ENCODE results near the gene CHMP6.

The CHMP6 gene

GRCh38 chr17:80956321-80957190 is 35.1 kb upstream of the CHMP6 start:
- DNase-seq (ENCODE audit: low read depth in 2 of 2), result no peak

- no peak for DNase-seq (ENCODE audit: low read depth in 2 of 2)
Observed at GRCh38 chr17:80957461-80957941, 34.1 kb upstream of the CHMP6 start.

- DNase-seq (ENCODE audit: low read depth in 2 of 2), result no peak
Observed at GRCh38 chr17:80959330-80960036, 32.2 kb upstream of the CHMP6 start.

- no peak for DNase-seq (ENCODE audit: low read depth in 2 of 2)
Observed at GRCh38 chr17:80960037-80960796, 31.4 kb upstream of the CHMP6 start.

- DNase-seq (ENCODE audit: low read depth in 2 of 2), result no peak
Observed at GRCh38 chr17:80960797-80961452, 30.7 kb upstream of the CHMP6 start.

- DNase-seq (ENCODE audit: low read depth in 2 of 2), result no peak
Observed at GRCh38 chr17:80961541-80962330, 29.9 kb upstream of the CHMP6 start.

- no peak for DNase-seq (ENCODE audit: low read depth in 2 of 2)
Observed at GRCh38 chr17:80962356-80963329, 29.0 kb upstream of the CHMP6 start.

GRCh38 chr17:80963812-80964543 is 27.7 kb upstream of the CHMP6 start:
- DNase-seq (ENCODE audit: low read depth in 2 of 2), result no peak

- DNase-seq (ENCODE audit: low read depth in 2 of 2), result no peak
Observed at GRCh38 chr17:80964544-80964856, 27.1 kb upstream of the CHMP6 start.

- no peak for DNase-seq (ENCODE audit: low read depth in 2 of 2)
Observed at GRCh38 chr17:80964859-80965580, 26.6 kb upstream of the CHMP6 start.

- DNase-seq (ENCODE audit: low read depth in 2 of 2), result no peak
Observed at GRCh38 chr17:80965606-80966005, 26.0 kb upstream of the CHMP6 start.

- DNase-seq (ENCODE audit: low read depth in 2 of 2), result no peak
Observed at GRCh38 chr17:80967404-80967872, 24.2 kb upstream of the CHMP6 start.

GRCh38 chr17:80968602-80969029 is 23.0 kb upstream of the CHMP6 start:
- DNase-seq (ENCODE audit: low read depth in 2 of 2), result no peak

- no peak for DNase-seq (ENCODE audit: low read depth in 2 of 2)
Observed at GRCh38 chr17:80969030-80969673, 22.5 kb upstream of the CHMP6 start.

- no peak for DNase-seq (ENCODE audit: low read depth in 2 of 2)
Observed at GRCh38 chr17:80969674-80970043, 22.0 kb upstream of the CHMP6 start.

- DNase-seq (ENCODE audit: low read depth in 2 of 2), result no peak
Observed at GRCh38 chr17:80970044-80970761, 21.4 kb upstream of the CHMP6 start.

Data from activated CD8-positive, alpha-beta memory T cell treated with anti-CD3 and anti-CD28 coated beads for 4 hours (primary cell).